ENCODE measurements around the gene FAM217B.
"Not testable (repeated sequence)": the region's sequence is repeated elsewhere in the genome, so short reads cannot be mapped to it uniquely, and the experiment has no call there.

The FAM217B gene

DNA sequence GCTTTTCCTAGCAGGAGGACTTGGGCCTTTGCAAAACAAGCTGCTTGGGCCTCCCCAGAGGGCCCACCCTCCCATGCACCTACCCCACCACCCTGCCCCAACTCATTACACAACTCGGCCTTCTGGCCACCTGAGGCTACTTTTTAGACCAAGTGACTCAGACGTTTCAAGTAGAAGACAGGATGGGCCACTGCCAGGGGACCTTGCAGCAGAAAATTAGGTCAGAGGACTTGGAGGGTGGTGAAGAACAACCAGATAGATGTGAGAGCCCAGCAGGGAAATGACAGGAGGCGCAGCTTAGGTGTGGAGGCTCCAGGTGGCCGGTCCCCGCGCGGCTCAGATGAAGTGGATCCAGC is 1.5 kb upstream of the FAM217B start:
- peak in 5 of 58 donors; percentile 12 to 47 (median 29) for DNase-seq

DNA sequence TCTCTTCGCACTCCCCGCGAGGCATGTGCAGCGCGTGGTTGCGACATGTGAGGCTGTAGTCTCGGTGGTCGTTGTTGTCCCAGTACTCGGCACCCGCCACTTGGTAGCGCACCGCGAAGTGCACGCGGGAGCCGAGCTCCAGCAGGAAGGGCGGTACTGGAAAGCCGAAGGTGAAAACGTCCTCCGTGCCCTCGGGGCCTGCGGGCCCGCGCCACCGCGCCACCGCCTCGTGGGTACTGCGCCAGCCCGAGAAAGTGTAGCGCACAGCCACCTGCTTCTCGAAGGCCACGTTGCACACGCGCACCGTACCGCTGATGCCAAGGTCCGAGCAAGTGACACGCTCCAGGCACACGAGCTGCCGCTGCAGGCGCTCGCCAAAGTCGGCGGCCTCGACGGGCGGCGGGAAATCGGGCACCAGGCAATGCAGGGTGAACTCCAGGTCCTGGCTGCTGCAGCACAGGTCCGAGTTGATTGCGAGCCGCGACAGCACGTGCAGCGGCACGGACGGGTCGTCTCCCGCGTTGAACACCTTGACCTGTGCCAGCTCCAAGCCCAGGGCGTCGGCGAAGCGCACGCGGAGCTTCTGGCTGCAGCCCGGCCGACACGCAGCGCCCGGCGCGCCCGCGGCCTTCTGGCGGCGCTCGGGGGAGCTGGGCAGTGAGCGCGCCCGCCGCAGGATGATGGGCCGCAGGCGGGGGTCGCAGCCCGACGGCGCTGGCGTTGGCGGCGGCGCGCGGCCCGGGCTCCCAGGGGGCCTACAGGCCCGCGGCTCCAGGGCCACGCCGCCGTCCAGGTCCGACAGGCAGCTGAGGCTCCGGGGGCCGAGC is 924 bp upstream of the FAM217B start:
- no peak for DNase-seq

DNA sequence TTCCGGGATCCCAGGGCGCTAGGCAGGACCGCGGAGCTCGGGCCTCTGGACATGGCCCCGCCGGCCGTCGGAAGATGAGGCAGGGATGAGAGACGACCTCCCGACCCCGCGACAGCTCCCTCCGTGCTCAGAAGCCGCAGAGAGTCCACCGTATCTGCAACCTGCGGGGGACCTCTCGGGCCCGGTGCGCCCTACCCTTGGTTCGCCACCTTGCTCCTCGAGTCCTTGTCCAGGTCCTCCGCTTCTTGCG is 385 bp upstream of the FAM217B start:
- peak in 3 of 58 donors; percentile 27 to 54 (median 44) for DNase-seq

DNA sequence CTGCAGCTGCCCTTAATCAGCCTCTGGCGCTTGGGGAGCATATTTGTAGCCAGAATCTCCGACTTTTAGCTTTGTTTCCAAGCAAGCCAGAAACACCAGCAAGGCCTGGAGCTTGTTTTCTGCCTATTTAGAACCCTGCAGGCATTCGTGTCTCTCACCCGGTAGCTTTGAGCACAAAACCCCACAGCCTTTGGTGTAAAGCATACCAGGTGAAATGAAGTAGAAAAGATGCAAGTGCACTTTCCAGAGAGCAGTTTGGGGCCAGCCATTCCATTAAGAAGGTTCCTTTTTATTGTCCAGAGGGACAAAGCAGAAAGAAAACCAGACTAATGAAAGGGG is 736 bp downstream of the FAM217B start:
- DNase-seq, result peak in 4 of 58 donors; percentile 30 to 92 (median 86)

DNA sequence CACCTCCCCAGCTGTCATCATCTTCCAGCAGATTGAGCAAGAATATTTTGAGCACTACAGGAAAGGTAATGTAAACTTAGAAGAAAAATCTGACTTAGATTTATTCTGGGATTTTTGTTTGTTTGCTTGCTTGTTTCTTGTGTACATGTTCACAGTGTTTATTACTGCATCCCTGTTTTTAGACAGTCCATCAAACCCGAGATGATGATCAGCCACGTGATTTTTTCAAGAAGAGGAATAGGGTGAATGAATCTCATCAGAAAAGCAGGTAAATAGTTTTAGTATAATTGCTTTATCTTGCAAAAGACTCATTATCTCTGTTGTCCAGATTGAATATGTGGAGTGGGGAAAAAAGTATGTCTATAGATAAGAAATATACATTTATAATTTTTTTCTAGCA is 2.1 kb downstream of the FAM217B start:
- no peak for DNase-seq

DNA sequence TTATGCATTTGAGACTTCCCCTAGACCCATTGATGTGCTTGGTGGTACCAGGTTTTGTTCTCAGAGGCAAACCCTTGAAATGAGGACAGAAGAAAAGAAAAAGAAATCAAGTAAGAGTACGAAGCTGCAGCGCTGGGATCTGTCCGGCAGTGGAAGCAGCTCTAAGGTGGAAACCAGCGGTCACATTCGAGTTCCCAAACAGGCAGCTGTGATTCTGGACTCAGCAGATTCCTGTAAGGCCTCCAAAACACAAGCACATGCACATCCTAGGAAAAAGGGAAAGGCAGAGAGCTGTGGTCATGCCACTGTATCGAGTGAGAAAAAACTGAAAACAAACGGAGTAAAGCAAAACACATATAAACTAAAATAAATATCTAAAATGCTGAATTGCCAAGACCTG is 4.5 kb downstream of the FAM217B start:
- no peak for DNase-seq

DNA sequence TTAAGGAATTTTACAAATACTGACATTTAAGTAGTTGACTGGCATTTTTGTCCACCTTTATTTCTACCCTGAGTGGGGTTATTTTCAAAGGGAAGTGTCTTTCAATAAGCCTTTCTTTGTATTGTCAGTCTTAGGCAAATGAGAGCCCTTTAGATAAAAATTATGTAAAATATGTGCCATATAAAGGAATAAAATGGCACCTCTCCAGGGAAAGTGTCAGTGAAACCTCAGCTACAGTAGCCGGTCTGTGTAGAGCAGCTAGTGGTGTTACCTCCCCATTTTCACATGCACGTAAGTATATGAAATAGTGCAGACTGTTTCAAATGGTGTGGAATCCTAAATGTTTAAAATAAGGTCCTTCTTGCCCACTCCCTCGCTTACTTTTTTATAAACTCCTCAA is 5.0 kb downstream of the FAM217B start:
- no peak for DNase-seq

DNA sequence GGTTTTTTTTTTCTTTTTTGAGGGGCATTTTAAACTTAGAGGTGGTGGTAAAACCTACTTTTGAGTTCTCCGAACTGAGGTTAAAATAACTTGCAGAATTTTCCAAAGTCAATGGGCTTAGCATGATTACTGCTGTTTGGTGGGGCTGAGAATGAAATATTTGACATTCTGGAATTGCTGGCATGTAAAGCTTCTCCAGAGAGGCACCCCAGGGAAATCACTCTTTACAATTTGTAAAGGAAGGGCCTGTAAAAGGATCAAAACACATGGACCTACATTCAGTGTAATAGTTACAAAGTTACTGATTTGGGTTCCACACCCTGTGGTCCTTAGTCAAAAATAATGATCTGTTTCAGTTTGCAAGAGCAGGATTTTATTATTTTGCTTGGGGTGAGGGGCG is 5.5 kb downstream of the FAM217B start:
- DNase-seq, result no peak

DNA sequence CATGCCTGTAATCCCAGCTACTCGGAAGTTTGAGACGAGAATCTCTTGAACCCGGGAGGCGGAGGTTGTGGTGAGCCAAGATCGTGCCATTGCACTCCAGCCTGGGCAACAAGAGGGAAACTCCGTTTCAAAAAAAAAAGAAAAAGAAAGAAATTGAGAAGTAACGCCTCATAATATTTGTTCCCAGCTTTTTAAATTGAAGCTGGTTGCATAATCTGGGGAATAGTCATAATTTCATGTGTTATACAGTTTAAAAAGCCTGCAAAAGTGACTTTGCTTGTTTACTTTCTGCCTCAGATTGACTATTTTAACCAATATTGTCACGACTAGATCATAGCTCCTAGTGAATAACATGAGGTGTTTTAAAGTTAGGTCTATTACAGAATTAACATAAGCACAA is 7.2 kb downstream of the FAM217B start:
- DNase-seq, result no peak

DNA sequence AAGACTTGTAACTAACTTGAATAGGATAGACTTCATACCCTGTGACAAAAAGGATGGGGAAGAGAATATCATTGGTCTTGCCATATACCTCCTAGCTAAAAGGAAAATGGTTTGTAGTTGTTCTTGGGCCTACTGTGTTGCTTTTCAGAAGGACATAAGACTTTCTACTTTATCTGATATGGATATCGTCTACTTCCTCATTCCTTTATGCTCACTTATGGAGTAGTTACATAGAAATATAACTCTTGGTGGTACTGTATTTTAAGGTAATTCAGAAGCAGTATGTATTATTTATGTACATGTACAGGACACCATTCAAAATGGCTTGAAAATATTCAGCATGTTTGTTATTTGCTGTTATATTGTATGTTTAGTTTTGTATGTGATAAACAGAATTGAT is 8.0 kb downstream of the FAM217B start:
- no peak for DNase-seq

DNA sequence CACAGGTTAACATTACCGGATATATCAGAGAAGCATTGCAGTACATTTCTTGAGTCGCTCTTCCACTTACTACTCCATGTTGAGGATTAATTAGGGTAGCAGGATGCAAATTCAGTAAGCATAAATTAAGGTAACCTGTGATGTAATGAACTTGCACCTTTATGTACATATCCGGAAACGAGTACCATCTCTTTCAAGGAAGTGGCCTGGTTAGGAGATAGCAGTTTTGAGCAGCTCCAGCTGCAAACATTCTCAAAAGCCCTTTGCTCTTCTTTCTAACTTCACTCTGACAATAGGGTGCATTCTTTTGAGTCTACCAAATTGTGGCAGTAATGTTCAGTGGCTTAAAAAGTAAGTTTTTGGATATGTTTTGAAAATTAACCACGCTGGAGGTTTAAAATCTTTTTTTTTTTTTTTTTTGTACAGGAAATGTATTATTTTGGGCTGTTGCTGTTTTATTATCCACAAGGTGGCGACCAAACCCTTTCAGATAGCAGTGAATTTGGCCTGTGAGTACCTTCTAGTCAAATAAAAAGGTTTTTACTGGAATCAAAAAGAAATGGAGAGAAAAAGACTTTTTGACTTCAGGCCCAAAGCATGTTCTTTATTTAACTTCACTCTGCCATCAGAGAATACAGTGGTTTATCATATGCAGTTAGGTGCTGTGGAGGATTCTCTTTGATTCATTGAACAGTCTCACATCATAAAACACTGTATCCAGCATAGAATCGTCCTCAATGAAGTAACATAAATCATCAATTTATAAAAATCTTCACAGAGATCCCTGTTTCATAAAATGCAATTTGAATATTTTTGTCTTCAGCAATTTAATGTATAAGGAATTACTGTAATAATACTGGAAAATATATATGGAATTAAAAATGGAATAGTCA is 8.9 kb downstream of the FAM217B start:
- DNase-seq, result peak in 5 of 58 donors; percentile 6 to 44 (median 27)

DNA sequence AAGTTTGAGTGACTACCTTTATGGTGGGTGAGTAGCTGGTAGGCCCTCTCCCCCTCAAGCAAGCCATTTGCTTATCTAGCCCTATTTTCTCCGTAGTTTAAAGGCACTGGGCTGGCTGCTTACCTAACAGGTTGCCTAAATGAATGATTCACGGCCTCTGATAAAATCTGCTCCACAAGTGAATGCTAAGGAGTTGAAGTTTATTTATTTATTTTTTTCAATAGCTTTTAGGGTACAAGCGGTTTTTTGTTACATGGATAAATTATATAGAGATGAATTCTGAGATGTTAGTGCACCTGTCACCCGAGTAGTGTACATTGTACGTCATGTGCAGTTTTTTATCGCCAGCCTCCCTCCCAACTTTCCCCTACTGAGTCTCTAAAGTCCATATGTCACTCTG is 9.7 kb downstream of the FAM217B start:
- DNase-seq, result no peak

DNA sequence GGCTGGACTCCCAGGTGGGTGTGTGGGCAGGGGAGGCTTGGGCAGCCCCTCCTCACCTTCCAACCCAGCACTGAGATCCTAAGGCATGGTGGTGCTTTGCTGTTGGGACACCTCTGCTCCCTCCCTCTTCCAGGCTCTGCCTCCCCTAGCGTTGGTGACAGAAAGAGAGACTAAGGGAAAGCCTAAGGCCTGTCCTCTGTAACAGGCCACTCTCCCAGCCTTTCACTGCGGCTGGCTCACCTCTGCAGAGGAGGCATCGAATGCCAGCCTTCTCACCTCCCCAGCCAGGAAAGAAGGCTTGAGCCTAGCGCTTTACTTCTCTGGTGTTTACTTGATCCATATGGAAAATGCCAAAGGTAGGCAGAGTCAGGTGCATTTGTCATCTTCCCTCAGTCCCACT is 14.5 kb downstream of the FAM217B start:
- no peak for DNase-seq

DNA sequence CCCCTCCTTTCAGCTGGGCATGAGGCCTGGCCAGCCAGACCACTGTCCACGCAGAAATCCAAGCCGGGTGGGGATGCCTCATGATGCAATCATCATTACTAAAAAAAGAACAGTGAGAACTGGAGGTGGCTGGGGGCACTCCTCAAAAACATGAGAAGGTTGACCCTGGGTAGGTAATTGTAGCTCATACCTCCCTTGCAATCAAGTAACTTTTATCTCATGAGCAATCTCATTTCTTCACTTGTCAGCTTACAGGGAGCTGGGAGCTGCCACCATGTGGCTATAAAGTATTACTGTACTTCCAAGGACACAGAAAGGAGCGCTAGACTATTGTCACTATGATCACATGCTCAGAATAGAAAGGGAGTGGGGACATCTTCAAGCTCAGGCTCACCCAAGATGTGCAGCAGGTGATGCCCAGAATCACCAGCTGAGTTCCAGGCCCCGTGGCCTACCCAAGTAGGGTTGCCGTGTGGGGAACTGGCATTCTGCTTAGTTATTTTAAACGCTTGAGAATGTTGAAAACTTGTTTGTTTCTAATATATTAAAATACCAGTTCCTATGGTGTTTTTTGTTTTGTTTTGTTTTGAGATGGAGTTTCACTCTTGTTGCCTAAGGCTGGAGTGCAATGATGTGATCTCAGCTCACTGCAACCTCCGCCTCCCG is 15.1 kb downstream of the FAM217B start:
- peak in 8 of 58 donors; percentile 11 to 74 (median 24) for DNase-seq

DNA sequence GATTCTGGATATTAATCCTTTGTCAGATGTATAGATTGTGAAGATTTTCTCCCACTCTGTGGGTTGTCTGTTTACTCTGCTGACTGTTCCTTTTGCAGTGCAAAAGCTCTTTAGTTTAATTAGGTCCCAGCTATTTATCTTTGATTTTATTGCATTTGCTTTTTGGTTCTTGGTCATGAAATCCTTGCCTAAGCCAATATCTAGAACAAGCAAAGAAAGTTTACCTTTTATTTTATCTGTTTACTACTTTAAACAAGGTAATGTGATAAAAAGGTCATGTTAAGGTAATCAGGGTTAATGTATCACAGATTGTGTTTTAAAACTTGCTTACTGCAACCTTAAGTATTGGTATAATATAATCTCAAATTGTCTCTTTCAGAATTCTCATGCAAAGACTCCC is 17.4 kb downstream of the FAM217B start:
- DNase-seq, result not testable (repeated sequence)

DNA sequence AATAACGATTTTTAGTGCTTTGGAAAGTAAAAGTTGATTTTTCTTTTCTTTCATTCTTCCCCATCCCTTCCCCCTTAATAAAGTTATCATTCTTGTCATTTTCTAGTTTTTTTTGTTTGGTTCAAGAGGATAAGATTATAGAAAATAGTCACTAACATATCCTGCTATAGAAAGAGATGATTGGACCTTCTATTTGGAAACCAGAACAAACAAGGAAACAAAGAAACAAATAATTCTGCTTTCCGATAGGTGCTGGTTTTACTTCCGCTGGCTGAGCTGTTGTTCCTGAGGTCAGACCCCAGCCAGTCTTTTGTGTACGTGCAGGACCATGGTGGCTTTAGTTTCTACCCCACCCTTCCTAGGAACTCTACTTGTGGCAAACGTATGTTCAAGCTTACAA is 17.9 kb downstream of the FAM217B start, which contains the start of gene CDH26:
TSS of gene CDH26 (plus strand) at position 301 of the 400 bp plus-strand sequence. CDS start 304 bp downstream, outside the sequence.
- no peak for DNase-seq

DNA sequence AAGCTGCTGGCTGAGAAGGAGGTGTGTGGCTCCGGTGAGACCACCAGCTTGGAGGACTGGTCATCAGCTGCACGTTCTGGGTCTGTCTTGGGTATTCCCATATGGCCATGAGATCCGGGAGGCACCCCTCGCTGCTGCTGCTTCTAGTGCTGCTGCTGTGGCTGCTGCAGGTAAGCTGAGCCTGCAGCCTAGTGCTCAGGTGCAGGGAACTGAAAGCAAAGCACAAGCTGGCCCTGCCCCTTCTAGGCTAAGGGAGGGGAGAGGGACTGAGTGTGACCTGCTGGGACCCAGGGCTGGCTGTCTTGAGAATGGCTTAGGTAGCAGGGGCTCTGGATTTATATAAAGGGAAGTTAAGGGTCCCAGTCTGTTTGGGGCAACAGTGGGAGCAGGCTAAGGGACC is 18.4 kb downstream of the FAM217B start:
- DNase-seq, result no peak

DNA sequence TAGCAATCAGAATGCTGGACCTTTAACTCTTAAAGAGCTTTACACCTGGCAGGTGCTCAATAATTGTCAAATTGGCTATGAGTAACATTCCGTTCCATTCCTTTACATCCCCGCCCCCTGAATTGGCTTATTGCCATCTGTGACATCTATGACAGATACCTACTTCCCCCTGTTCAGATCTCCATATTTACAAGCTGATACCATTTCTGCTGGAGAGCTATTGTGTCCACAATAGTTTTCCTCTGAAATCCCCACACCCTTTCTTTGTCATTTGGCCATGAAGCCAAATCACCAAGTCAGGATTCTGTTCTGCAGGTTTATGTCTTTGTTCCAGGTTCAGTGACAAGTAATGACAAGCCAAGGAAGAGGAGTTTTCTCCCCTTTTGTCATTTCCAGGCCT is 21.2 kb downstream of the FAM217B start:
- no peak for DNase-seq

DNA sequence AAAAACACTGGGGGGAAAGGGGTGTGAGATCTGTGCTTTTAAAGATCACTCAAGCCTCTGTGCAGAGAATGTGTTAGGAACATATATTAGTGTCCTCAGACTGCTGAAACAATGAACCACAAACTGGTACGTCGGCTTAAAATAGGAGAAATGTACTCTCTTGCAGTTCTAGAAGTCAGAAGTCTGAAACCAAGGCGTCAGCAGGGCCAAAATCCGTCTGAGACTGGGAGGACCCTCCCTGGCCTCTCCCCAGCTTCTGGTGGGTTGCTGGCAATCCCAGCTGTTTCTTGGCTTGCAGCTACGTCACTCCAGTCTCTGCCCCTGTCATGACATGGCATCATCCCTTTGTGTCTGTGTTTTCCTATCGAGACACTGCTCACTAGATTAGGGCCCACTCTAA is 22.0 kb downstream of the FAM217B start:
- no peak for DNase-seq

DNA sequence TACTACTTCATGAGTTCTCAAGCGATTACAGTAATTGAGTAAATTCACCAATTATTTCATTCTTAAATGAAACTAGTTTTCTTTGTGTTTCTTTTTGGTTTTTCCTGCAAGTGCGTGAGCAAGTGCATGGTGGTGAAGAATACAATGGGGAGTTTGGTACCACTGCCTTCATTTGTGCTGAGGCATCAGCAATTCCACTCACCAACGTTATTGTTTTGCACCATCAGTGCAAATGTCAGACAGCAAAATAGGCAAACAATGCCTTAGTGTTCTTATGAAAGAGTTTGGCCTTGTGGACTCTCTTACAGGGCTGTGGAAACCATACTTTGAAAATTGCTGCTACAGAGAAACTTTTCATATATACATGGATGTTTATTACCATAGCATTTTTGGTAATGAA is 26.2 kb downstream of the FAM217B start:
- DNase-seq, result peak in 10 of 58 donors; percentile 13 to 78 (median 32)

DNA sequence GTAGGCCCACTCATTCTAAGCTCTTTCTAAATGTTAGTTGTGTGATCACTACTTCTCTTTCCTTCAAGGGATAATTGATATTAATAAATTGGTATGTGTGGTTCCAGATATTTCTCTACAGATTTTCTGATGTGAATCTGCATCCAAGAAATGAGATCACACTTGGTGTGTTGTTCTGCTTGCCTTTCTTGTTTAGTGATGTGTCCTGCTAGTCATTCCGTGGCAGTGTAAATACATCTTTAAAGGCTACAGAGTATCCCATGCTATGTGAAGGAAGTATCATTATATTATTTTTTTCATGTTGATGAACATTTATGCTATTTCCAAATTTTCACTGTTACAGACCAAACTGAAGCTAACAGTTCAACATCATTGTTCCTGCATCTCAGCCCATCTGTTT is 31.2 kb downstream of the FAM217B start:
- no peak for DNase-seq
